Transverse colon (tissue), 3 donors: ENCODE results near the gene DLGAP1.

Experiments
- CTCF ChIP-seq, 5 experiments: fragments of 200-600 bp in 3 of 5; fragments of 450-650 bp in 2 of 5; sonication (generic) in 3 of 5; IDR thresholded peaks; 1 replicate in 2 of 5; 2 replicates in 3 of 5; pipeline ENCODE4 v1.5.1; 2016 to 2017; ENCODE audit warnings: antibody characterized with exemption in 5 of 5, inconsistent platforms in 3 of 5, mild to moderate bottlenecking in 2 of 5, moderate library complexity in 1 of 5
- EP300 ChIP-seq: sonication (generic); formaldehyde crosslinking; IDR thresholded peaks from one replicate; pipeline ENCODE4 v1.6.1; 2017; ENCODE audit warnings: antibody characterized with exemption, low read depth

- TF ChIP-seq CTCF (IDR thresholded peaks at IDR 0.05) (no peak), EP300 (no peak)
These were observed 734.9 kb downstream of the DLGAP1 start for GRCh38 chr18:3720159-3720558.
